Upper lobe of right lung (tissue), 1 donor: ENCODE data around the gene CXCR6. TPM values are rescaled to one million over a fixed set of nuclear protein-coding genes. Genes with fewer than 3 reads are reported as not detected.

Experiments
- ATAC-seq: fragments of 200-7000 bp; cut with Tn5 transposase; one replicate; pipeline ENCODE4 v1.9.1; 2020; ENCODE audit warnings: mild to moderate bottlenecking, moderate library complexity
- DNase-seq: peaks from one replicate; pipeline ENCODE4 v3.0.0-alpha.2; 2020
- H3K27ac ChIP-seq: fragments of 200-600 bp; one replicate; pipeline ENCODE4 v1.8.0; 2022
- H3K27me3 ChIP-seq: fragments of 200-600 bp; one replicate; pipeline ENCODE4 v1.8.0; 2022; ENCODE audit warnings: mild to moderate bottlenecking
- H3K36me3 ChIP-seq: fragments of 200-600 bp; one replicate; pipeline ENCODE4 v1.8.0; 2022
- H3K4me1 ChIP-seq: fragments of 200-600 bp; one replicate; pipeline ENCODE4 v1.8.0; 2022
- H3K4me3 ChIP-seq: fragments of 200-600 bp; one replicate; pipeline ENCODE4 v1.8.0; 2022; ENCODE audit warnings: mild to moderate bottlenecking
- H3K9me3 ChIP-seq: fragments of 200-600 bp; one replicate; pipeline ENCODE4 v1.8.0; 2022
- intact Hi-C: fragments of 100-400 bp; cut with DNase I; formaldehyde crosslinking; loops from one replicate; pipeline ENCODE4 v1.11.0; 2022
- total RNA-seq: library from RNA; stranded (reverse); fragmentation: NEBNext Ultra II Directional; extraction: Animal tissue kit (Norgen Biotek cat#: 25700); gene quantifications from one replicate; pipeline ENCODE4 v1.2.1, GENCODE V29; 2021
- TF ChIP-seq, protein P1 (sequence below): fragments of 200-600 bp; IDR thresholded peaks from one replicate; pipeline ENCODE4 v1.8.0; 2022; ENCODE audit warnings: antibody characterized with exemption
- donor health status: DM: no; HTN: yes; CAD: no; lungs with severe emphysema.

Gene CXCR6
- total RNA-seq, 1 donor from 2014 or later = 4.7 TPM

DNA sequence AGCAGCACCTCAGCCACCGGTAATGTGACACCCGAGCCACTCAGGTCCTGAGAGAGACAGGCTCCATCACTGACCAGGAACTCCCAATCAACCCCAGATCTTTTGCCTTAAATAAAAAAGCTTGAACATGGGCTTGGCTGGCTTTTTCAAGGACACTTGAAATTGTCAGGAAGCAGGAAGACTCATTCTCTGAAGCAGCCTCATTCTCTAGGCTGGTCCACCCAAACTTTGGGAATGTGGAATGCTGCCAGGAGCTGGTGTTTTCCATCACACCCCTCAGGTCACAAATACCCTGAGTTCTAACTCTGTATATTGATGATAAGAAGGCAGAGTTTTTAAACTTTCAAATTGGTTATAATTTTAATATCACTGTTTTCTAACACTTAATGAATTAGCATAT, 17.0 kb downstream of the CXCR6 start:
- TF ChIP-seq, protein P1, sequence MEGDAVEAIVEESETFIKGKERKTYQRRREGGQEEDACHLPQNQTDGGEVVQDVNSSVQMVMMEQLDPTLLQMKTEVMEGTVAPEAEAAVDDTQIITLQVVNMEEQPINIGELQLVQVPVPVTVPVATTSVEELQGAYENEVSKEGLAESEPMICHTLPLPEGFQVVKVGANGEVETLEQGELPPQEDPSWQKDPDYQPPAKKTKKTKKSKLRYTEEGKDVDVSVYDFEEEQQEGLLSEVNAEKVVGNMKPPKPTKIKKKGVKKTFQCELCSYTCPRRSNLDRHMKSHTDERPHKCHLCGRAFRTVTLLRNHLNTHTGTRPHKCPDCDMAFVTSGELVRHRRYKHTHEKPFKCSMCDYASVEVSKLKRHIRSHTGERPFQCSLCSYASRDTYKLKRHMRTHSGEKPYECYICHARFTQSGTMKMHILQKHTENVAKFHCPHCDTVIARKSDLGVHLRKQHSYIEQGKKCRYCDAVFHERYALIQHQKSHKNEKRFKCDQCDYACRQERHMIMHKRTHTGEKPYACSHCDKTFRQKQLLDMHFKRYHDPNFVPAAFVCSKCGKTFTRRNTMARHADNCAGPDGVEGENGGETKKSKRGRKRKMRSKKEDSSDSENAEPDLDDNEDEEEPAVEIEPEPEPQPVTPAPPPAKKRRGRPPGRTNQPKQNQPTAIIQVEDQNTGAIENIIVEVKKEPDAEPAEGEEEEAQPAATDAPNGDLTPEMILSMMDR = no peak
- no peaks in the 10 kb centered on the region for H3K27me3 ChIP-seq
- no peak overlapping the region for H3K27ac ChIP-seq
- DNase-seq (no peak), ATAC-seq (no peak)
- peaks cover 7% of the 10 kb centered on the region for H3K4me1 ChIP-seq
- H3K9me3 ChIP-seq = no peaks in the 10 kb centered on the region
- no peak overlapping the region for H3K4me3 ChIP-seq
- intact Hi-C loops = no loop called here
- peaks cover 100% of the 10 kb centered on the region for H3K36me3 ChIP-seq

- TF ChIP-seq, protein P1 = no peak
- Histone ChIP-seq H3K36me3 (peaks cover 100% of the 10 kb centered on the region), H3K27me3 (no peaks in the 10 kb centered on the region), H3K9me3 (no peaks in the 10 kb centered on the region), H3K4me1 (peaks cover 14% of the 10 kb centered on the region), H3K4me3 (no peak overlapping the region), H3K27ac (no peak overlapping the region)
- no peak for ATAC-seq
- no peak for DNase-seq
- intact Hi-C loops = no loop called here
Observed at GRCh38 chr3:45962033-45962432, 18.8 kb downstream of the CXCR6 start.

DNA sequence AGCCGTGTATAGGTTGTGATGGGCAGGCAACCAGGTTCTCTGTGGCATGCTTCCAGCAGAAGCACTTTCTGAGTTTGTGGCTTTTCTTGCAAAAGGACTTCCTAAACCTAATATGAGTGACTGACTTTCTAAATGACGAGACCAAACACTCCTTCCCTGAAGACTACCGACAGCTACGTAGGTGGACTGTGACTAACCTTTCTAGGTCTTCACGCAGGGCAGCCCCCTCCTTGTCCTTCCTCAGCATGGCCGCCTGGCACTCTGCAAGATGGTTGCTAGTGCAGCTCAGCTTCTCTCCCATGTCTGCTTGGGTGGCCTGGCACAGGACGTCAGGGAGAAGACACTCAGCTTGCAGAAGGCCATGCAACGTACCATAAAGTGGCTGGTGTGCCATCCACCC, 20.9 kb downstream of the CXCR6 start:
- Histone ChIP-seq H3K4me3 (no peak overlapping the region), H3K27me3 (no peaks in the 10 kb centered on the region), H3K36me3 (peaks cover 100% of the 10 kb centered on the region), H3K4me1 (peaks cover 16% of the 10 kb centered on the region), H3K9me3 (no peaks in the 10 kb centered on the region), H3K27ac (no peak overlapping the region)
- ATAC-seq (no peak), DNase-seq (no peak)
- TF ChIP-seq, protein P1 = no peak
- intact Hi-C loops = no loop called here

- Histone ChIP-seq H3K9me3 (no peaks in the 10 kb centered on the region), H3K27me3 (no peaks in the 10 kb centered on the region), H3K36me3 (peaks cover 100% of the 10 kb centered on the region), H3K27ac (no peak overlapping the region), H3K4me3 (no peak overlapping the region), H3K4me1 (peaks cover 16% of the 10 kb centered on the region)
- TF ChIP-seq, protein P1 = no peak
- ATAC-seq (no peak), DNase-seq (no peak)
- intact Hi-C loops = no loop called here
Observed at GRCh38 chr3:45965253-45965652, 22.0 kb downstream of the CXCR6 start.

DNA sequence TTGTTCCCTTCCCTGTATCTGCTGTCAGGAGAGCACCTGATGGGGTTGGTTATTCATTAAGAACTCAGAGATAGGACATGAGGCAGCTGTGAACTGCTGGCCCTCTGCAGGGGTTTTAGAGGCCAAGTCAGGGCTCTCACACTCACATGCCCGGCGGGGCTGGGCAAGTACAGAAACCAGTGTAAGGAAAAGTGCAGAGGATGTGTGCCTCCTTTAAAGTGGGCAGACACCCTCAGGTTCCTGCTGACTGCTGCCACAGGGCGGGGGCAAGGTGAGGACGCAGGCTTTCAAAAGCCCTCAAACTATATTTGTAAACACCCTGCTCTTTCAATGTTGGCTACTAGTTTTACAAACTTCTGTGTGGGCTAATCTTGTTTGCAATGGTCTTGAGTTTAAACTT, 22.4 kb downstream of the CXCR6 start:
- TF ChIP-seq, protein P1 = no peak
- intact Hi-C loops = no loop called here
- Histone ChIP-seq H3K27ac (peak overlapping the region; percentile 27), H3K36me3 (peaks cover 96% of the 10 kb centered on the region), H3K4me3 (no peak overlapping the region), H3K4me1 (peaks cover 16% of the 10 kb centered on the region), H3K27me3 (no peaks in the 10 kb centered on the region), H3K9me3 (no peaks in the 10 kb centered on the region)
- ATAC-seq (no peak), DNase-seq (no peak)

DNA sequence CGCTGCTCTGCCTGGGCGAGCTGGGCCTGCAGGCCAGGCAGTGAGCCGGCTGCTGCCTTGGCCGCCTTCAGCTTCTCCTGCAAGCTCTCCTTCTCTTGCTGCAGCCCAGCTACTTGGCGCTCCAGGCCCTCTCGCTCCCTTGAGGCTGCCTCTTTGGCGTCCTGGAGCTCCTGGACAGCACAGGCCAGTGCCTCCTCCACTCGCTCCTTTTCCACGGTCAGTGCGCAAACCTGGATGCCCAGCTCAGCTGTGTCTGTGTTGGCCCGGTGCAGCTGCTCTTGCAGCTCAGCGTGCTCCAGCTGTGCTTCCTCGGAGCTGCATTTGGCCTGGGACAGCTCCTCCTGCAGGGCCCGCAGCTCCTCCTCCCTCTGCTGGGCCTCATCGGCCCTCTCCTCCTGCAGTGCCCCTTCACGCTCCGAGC, 23.1 kb downstream of the CXCR6 start:
- peaks cover 16% of the 10 kb centered on the region for H3K4me1 ChIP-seq
- peak overlapping the region; percentile 27 for H3K27ac ChIP-seq
- H3K9me3 ChIP-seq = no peaks in the 10 kb centered on the region
- H3K36me3 ChIP-seq = peaks cover 92% of the 10 kb centered on the region
- TF ChIP-seq, protein P1 = no peak
- DNase-seq (no peak), ATAC-seq (no peak)
- H3K27me3 ChIP-seq = no peaks in the 10 kb centered on the region
- H3K4me3 ChIP-seq = no peak overlapping the region
- intact Hi-C loops = no loop called here
